NCI-H1105 (cell line): ENCODE data around the gene LRRC49.
"Not testable (repeated sequence)": the region's sequence is repeated elsewhere in the genome, so short reads cannot be mapped to it uniquely, and the experiment has no call there.

ENCODE experiments used
- DNase-seq: peaks from one replicate; lab custom pipeline; 2025; lab: John Stamatoyannopoulos, UW

The LRRC49 gene

GRCh38 chr15:70922119-70922518, 29.5 kb downstream of the LRRC49 start:
- no peak for DNase-seq

GRCh38 chr15:70923311-70924080, 30.9 kb downstream of the LRRC49 start:
- DNase-seq: no peak

- not testable (repeated sequence) for DNase-seq
These were observed 34.3 kb downstream of the LRRC49 start for GRCh38 chr15:70926914-70927313.

GRCh38 chr15:70931821-70932220, 39.2 kb downstream of the LRRC49 start:
- no peak for DNase-seq

GRCh38 chr15:70932397-70932796, 39.8 kb downstream of the LRRC49 start:
- no peak for DNase-seq

- DNase-seq: no peak
These were observed 40.8 kb downstream of the LRRC49 start for GRCh38 chr15:70933411-70933810.

- peak; percentile 10 for DNase-seq
These were observed 43.0 kb downstream of the LRRC49 start for GRCh38 chr15:70935631-70936030.

- peak; percentile 88 for DNase-seq
These were observed 43.7 kb downstream of the LRRC49 start for GRCh38 chr15:70936326-70936725.

- DNase-seq: peak; percentile 81
These were observed 50.7 kb downstream of the LRRC49 start for GRCh38 chr15:70943285-70943684.

GRCh38 chr15:70947351-70948335, 55.0 kb downstream of the LRRC49 start:
- no peak for DNase-seq

GRCh38 chr15:70950953-70951352, 58.3 kb downstream of the LRRC49 start:
- no peak for DNase-seq

GRCh38 chr15:70954171-70954570, 61.5 kb downstream of the LRRC49 start:
- DNase-seq: no peak

GRCh38 chr15:70954733-70955132, 62.1 kb downstream of the LRRC49 start:
- DNase-seq: no peak

GRCh38 chr15:70955151-70955550, 62.5 kb downstream of the LRRC49 start:
- DNase-seq: no peak

- DNase-seq: no peak
These were observed 63.8 kb downstream of the LRRC49 start for GRCh38 chr15:70956201-70956995.

- no peak for DNase-seq
These were observed 69.5 kb downstream of the LRRC49 start for GRCh38 chr15:70962084-70962483.

- DNase-seq: no peak
These were observed 70.6 kb downstream of the LRRC49 start for GRCh38 chr15:70963199-70963598.

GRCh38 chr15:70964058-70964457, 71.4 kb downstream of the LRRC49 start:
- no peak for DNase-seq

GRCh38 chr15:70964686-70965085, 72.1 kb downstream of the LRRC49 start:
- no peak for DNase-seq

GRCh38 chr15:70967646-70968045, 75.0 kb downstream of the LRRC49 start:
- no peak for DNase-seq

- no peak for DNase-seq
These were observed 81.6 kb downstream of the LRRC49 start for GRCh38 chr15:70974004-70974832.
